Adrenal gland (tissue), 12 donors: Measurements from ENCODE around the gene ZG16. TPM values are rescaled to one million over a fixed set of nuclear protein-coding genes. Genes with fewer than 3 reads are reported as not detected.

Source experiments
- DNase-seq, 7 donors: peaks; one replicate each; pipeline ENCODE4 v3.0.0-alpha.2; 2019 to 2020
- H3K27ac ChIP-seq, 5 donors: fragments of 200-600 bp; sonication (generic) in 4 of 5; 1 replicate in 3 of 5; 2 replicates in 2 of 5; pipeline versions ENCODE4 v1.5.1 to v1.8.0; 2016 to 2020; ENCODE audit warnings: mild to moderate bottlenecking in 1 of 5
- H3K27me3 ChIP-seq: fragments of 200-600 bp; 2 replicates; pipeline ENCODE4 v1.8.0; 2021
- H3K36me3 ChIP-seq, 2 donors: fragments of 200-600 bp; replicated peaks in 1 of 2; 1 replicate in 1 of 2; 2 replicates in 1 of 2; pipeline versions ENCODE4 v1.5.1 to v1.8.0; 2018 to 2022
- H3K4me1 ChIP-seq, 2 donors: fragments of 200-600 bp; replicated peaks in 1 of 2; 1 replicate in 1 of 2; 2 replicates in 1 of 2; pipeline versions ENCODE4 v1.5.1 to v1.8.0; 2018 to 2021
- H3K4me3 ChIP-seq, 4 donors: fragments of 200-600 bp; sonication (generic) in 3 of 4; one replicate each; pipeline ENCODE4 v1.5.1; 2016 to 2018
- H3K9me3 ChIP-seq, 3 donors: fragments of 200-600 bp; sonication (generic) in 1 of 3; replicated peaks in 1 of 3; 1 replicate in 2 of 3; 2 replicates in 1 of 3; pipeline versions ENCODE4 v1.5.1 to v1.8.0; 2016 to 2021
- POLR2A ChIP-seq, 2 donors: fragments of 450-650 bp; IDR thresholded peaks; one replicate each; pipeline ENCODE4 v1.6.1; 2017; ENCODE audit warnings: antibody characterized with exemption in 2 of 2, mild to moderate bottlenecking in 2 of 2, moderate library complexity in 1 of 2
- WGBS, 4 donors: extraction: QIAGEN DNeasy Blood & Tissue Kit in 2 of 4; methylation state at CpG; one replicate each; pipeline versions ENCODE4 v1.1.5 to v1.1.7; 2013 to 2017; 5-methylcytosine and 5-hydroxymethylcytosine counted together
- intact Hi-C, 2 donors: fragments of 100-400 bp; cut with DNase I; formaldehyde crosslinking; loops; one replicate each; pipeline versions ENCODE4 v1.14.1 to v1.15.0; 2022 to 2023
- polyA plus RNA-seq, 3 donors: library from polyadenylated mRNA; stranded (reverse); fragments of 200-250 nt in 2 of 3; fragments of 350-450 nt in 1 of 3; fragmentation: Illumina TruSeq in 1 of 3; extraction: RNeasy Lipid Tissue Mini Kit (QIAGEN cat#74804) in 1 of 3; gene quantifications; one replicate each; pipeline ENCODE4 v1.2.3, GENCODE V29; 2013 to 2014
- total RNA-seq, 9 donors: library from RNA; depleted of rRNA in 4 of 9; stranded (reverse); fragments of >200 nt in 4 of 9; fragments of 120-200 nt in 1 of 9; fragmentation: NEBNext Ultra II Directional in 1 of 9; extraction: Animal tissue kit (Norgen Biotek cat#: 25700) in 1 of 9; gene quantifications; one replicate each; pipeline versions ENCODE4 v1.1.0 to v1.2.4, GENCODE V29; 2013 to 2023
- TF ChIP-seq, protein P1 (sequence below), 6 experiments: fragments of 450-650 bp in 4 of 6; fragments of 200-600 bp in 2 of 6; sonication (generic) in 1 of 6; IDR thresholded peaks; 1 replicate in 5 of 6; 2 replicates in 1 of 6; pipeline versions ENCODE4 v1.5.1 to v1.8.0; 2016 to 2021; ENCODE audit warnings: antibody characterized with exemption in 6 of 6, mild to moderate bottlenecking in 2 of 6, moderate library complexity in 1 of 6
- donor health status: healthy with polysubstance abuse.
- donor health status: Bipolar disorder and iron deficiency.
- donor health status: DM: yes; HTN: yes; CAD: no.
- donor health status: DM: no; HTN: no; CAD: no.
- donor health status: DM: no; HTN: no; CAD: no.
- donor health status: DM: yes; HTN: yes; CAD: no.

ZG16 gene
- total and polyA plus RNA-seq, 12 donors = 0.07 to 0.20 (median 0.14) TPM; not detected in 8

- Histone ChIP-seq H3K9me3 (no peaks in the 10 kb centered on the region), H3K4me1 (peaks cover 29 to 46% of the 10 kb centered on the region in 2 donors), H3K4me3 (peak overlapping the region in 2 of 4 donors; percentile 25 to 66), H3K27me3 (no peaks in the 10 kb centered on the region), H3K27ac (peak overlapping the region; percentile 54 to 97 (median 93)), H3K36me3 (peaks cover 0 to 18% of the 10 kb centered on the region in 2 donors)
- intact Hi-C loops = no loop called here
- TF ChIP-seq, protein P1, sequence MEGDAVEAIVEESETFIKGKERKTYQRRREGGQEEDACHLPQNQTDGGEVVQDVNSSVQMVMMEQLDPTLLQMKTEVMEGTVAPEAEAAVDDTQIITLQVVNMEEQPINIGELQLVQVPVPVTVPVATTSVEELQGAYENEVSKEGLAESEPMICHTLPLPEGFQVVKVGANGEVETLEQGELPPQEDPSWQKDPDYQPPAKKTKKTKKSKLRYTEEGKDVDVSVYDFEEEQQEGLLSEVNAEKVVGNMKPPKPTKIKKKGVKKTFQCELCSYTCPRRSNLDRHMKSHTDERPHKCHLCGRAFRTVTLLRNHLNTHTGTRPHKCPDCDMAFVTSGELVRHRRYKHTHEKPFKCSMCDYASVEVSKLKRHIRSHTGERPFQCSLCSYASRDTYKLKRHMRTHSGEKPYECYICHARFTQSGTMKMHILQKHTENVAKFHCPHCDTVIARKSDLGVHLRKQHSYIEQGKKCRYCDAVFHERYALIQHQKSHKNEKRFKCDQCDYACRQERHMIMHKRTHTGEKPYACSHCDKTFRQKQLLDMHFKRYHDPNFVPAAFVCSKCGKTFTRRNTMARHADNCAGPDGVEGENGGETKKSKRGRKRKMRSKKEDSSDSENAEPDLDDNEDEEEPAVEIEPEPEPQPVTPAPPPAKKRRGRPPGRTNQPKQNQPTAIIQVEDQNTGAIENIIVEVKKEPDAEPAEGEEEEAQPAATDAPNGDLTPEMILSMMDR (IDR thresholded peaks at IDR 0.05) = peak in 1 of 6 experiments; percentile 4
- no peak for TF ChIP-seq POLR2A (IDR thresholded peaks at IDR 0.05)
- WGBS, 4 donors = 0 to 1% (median 1%) methylated on average over 3 to 98 of the region's 99 CpGs
- DNase-seq = peak; percentile 61 to 80 (median 70)
These were observed 28.8 kb downstream of the ZG16 start for GRCh38 chr16:29806641-29807425.

DNA sequence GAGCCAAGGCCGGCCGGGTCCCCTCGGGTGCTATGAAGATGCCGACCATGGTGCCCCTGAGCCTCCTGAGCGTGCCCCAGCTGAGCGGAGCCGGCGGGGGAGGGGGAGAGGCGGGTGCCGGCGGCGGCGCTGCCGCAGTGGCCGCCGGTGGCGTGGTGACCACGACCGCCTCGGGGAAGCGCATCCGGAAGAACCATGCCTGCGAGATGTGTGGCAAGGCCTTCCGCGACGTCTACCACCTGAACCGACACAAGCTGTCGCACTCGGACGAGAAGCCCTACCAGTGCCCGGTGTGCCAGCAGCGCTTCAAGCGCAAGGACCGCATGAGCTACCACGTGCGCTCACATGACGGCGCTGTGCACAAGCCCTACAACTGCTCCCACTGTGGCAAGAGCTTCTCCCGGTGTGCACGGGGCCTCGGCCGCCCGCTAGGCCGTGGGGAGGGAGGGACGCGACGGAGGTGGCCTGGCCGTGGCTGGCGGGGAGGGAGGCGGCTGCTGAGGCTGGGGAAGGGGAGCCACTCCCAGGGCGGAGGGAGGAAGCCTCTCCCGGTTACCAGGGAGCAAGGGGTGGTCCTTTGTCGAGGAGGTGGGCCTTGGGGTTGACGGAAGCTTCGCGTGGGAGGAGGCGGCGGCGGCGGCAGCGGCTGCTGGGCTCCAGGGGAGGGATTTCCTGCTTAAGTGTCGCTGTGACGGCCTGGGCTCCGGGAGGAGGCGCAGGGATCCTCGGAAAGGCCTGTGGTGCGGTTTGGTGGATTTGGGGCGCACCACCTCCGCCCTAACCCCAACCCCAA, 29.6 kb downstream of the ZG16 start:
- 2 to 3% (median 2%) methylated on average over 13 to 69 of the region's 69 CpGs for WGBS, 4 donors

GRCh38 chr16:29808219-29808900, 30.3 kb downstream of the ZG16 start:
- Histone ChIP-seq H3K27ac (peak overlapping the region; percentile 54 to 97 (median 93)), H3K9me3 (no peaks in the 10 kb centered on the region), H3K27me3 (no peaks in the 10 kb centered on the region), H3K4me1 (peaks cover 34 to 59% of the 10 kb centered on the region in 2 donors), H3K4me3 (peak overlapping the region in 2 of 4 donors; percentile 25 to 66), H3K36me3 (peaks cover 0 to 18% of the 10 kb centered on the region in 2 donors)
- TF ChIP-seq POLR2A (IDR thresholded peaks at IDR 0.05) = no peak
- peak; percentile 44 to 78 (median 56) for DNase-seq
- 36 to 42% (median 37%) methylated on average over 22 to 25 of the region's 25 CpGs for WGBS, 4 donors
- intact Hi-C loops = no loop called here

More for the DNA sequence above, 29.6 kb downstream of the ZG16 start:
- Histone ChIP-seq H3K4me3 (peak overlapping the region in 2 of 4 donors; percentile 25 to 66), H3K4me1 (peaks cover 34 to 54% of the 10 kb centered on the region in 2 donors), H3K27ac (peak overlapping the region; percentile 54 to 97 (median 93)), H3K9me3 (no peaks in the 10 kb centered on the region), H3K36me3 (peaks cover 0 to 18% of the 10 kb centered on the region in 2 donors), H3K27me3 (no peaks in the 10 kb centered on the region)
- TF ChIP-seq POLR2A (IDR thresholded peaks at IDR 0.05) = peak; percentile 47 to 73
- TF ChIP-seq, protein P1 (IDR thresholded peaks at IDR 0.05) = peak in 4 of 6 experiments; percentile 17 to 52 (median 36)
- peak; percentile 89 to 96 (median 94) for DNase-seq
- intact Hi-C loops = no loop called here

DNA sequence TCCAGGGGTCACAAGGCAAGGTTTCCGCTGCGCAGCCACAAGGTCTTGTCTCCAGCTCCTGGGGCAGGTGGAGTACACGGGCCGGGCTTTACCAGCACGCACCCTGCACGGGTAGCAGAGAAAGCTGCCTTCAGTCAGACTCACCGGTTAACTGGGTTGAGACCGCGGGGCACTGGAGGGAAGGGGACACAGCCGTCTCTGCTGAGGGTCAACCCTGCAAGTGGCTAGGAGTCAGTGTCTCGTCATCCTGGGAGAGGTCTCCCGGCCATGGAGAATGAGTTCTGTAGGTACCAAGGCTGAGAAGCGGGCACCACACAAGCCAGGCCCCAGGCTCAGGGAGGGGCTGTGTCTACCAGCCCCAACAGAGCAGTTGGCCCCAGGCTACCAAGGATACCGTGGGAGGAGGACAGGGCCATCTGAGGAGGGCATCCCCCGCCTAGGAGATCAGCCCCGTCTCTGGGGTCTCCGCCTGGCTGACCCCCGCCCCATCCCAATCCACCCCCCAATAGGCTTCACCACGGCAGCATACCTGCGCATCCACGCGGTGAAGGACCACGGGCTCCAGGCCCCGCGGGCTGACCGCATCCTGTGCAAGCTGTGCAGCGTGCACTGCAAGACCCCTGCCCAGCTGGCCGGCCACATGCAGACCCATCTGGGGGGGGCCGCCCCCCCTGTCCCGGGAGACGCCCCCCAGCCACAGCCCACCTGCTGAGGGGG, 31.1 kb downstream of the ZG16 start:
- no peaks in the 10 kb centered on the region for H3K9me3 ChIP-seq
- H3K36me3 ChIP-seq = peaks cover 0 to 18% of the 10 kb centered on the region in 2 donors
- 62 to 76% (median 66%) methylated on average over 14 to 31 of the region's 31 CpGs for WGBS, 4 donors
- H3K27ac ChIP-seq = peak overlapping the region in 4 of 5 donors; percentile 62 to 97 (median 94)
- H3K4me1 ChIP-seq = peaks cover 34 to 57% of the 10 kb centered on the region in 2 donors
- TF ChIP-seq, protein P1 (IDR thresholded peaks at IDR 0.05) = no peak
- peak in 1 of 2 donors; percentile 10 for TF ChIP-seq POLR2A (IDR thresholded peaks at IDR 0.05)
- intact Hi-C loops = no loop called here
- H3K27me3 ChIP-seq = no peaks in the 10 kb centered on the region
- peak overlapping the region in 1 of 4 donors; percentile 66 for H3K4me3 ChIP-seq
- DNase-seq = peak in 6 of 7 donors; percentile 24 to 64 (median 48)
